LNCAP (cell line): Measurements from ENCODE around the gene CD46.

Source experiments
- CTCF ChIP-seq: fragments of 450-650 bp; IDR thresholded peaks from 2 replicates; pipeline ENCODE4 v1.5.1; 2017; ENCODE audit warnings: mild to moderate bottlenecking

Gene CD46

GRCh38 chr1:207789792-207790787 is 38.2 kb downstream of the CD46 start:
- no peak for TF ChIP-seq CTCF

DNA sequence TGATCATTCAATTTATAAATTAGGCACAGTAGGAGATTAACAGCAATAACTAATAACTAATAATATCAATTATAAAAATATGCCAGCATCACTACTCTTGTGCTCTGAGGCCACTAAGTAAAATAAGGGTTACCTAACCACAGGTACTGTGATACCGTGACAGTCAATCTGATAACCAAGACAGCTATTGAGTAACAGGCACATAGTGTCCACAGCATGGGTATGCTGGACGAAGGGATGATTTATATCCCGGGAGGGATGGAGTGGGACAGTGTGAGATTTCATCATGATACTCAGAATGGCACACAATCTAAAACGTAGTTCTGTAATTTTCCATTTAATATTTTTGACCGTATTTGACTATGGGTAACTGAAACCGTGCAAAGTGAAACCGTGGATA is 39.4 kb downstream of the CD46 start:
- no peak for TF ChIP-seq CTCF

- no peak for TF ChIP-seq CTCF
Measured at GRCh38 chr1:207793327-207793726, 41.5 kb downstream of the CD46 start.

- no peak for TF ChIP-seq CTCF
Measured at GRCh38 chr1:207794861-207795260, 43.0 kb downstream of the CD46 start.

- TF ChIP-seq CTCF: peak; percentile 93
Measured at GRCh38 chr1:207797229-207797973, 45.5 kb downstream of the CD46 start.

DNA sequence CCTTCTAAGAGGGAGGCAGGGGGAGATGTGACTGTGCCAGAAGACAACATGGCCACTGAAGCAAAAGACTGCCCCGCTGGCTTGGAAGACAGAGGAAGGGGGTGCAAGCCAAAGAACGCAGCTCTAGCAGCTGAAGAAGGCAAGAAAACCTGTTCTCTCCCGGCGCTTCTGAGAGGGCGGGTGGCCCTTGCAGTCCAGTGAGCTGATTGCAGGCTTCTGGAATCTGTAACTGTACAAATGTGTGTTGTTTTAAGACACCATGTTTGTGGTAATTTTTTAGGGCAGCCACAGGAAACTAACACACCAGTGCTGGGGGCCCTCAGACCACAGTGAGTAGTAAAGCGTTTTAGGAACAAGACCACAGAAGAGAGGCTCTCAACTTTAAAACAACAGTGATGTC is 47.0 kb downstream of the CD46 start:
- no peak for TF ChIP-seq CTCF

DNA sequence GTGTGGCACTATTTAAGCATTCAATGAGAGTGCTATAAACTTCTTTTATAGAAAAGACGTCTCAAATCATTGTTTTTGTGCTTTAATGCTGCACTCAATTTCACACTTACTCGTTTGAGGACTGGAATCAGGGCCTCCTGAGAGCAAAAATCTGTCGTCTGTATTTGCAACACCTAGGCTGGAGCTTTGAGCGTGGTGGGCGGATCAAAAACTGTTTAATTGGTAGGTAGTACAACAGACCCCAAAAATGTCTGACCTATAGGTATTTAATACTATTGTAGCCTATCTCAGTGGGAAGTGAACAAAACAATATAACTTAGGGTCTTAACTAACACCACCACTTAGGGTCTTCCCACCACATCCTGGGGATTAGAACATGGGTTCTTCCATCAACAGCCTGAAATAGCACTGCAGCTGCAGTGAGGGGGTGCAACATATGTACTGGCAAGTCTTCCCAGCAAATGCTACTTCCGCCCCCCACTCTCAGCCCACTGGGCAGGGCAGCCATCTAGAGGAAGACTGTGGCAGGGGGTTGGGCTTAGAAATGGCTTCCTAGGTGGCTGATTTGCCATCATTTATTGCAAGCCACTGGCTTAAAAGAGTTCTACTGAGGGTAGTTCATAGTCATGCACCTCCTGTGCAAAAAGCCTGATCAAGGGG is 48.3 kb downstream of the CD46 start:
- TF ChIP-seq CTCF: no peak
